ENCODE results near the gene CES1. TPM values are rescaled to one million over a fixed set of nuclear protein-coding genes. Genes with fewer than 3 reads are reported as not detected.
"Not testable (repeated sequence)": the region's sequence is repeated elsewhere in the genome, so short reads cannot be mapped to it uniquely, and the experiment has no call there.

Gene CES1
- total and polyA plus RNA-seq, 10 donors, result 9.1 to 142 (median 27.1) TPM

DNA sequence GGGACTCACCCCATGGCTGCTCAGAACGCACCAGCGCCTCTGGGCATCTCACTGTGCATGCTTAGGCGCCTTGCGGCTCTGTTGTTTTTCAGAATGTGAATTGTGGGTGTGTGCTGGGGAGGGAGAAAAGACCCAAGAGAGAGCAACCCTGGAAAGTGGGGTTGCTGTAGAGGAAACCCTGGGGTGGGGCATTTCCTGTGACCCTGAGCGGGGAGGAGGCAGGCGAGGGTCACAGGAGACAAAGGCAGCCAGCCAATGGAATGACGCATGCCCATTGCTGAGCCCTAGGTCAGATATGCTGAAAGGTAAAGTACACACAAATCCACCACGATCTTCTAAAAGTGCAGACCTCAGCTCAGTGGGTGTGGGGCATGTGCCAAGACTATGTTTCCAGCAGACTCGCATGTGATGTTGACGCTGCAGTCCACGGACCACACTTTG is 39.9 kb downstream of the CES1 start:
- H3K9me3 ChIP-seq; H3K4me1 ChIP-seq; H3K27ac ChIP-seq; H3K27me3 ChIP-seq (replicated peaks in 1 of 7); H3K4me3 ChIP-seq; H3K36me3 ChIP-seq; DNase-seq; intact Hi-C loops (cut with DNase I; ENCODE audit: low total_unique reads): not testable (repeated sequence)
- no CpG with 5 or more reads among the region's 11 CpGs for WGBS, 5 donors

DNA sequence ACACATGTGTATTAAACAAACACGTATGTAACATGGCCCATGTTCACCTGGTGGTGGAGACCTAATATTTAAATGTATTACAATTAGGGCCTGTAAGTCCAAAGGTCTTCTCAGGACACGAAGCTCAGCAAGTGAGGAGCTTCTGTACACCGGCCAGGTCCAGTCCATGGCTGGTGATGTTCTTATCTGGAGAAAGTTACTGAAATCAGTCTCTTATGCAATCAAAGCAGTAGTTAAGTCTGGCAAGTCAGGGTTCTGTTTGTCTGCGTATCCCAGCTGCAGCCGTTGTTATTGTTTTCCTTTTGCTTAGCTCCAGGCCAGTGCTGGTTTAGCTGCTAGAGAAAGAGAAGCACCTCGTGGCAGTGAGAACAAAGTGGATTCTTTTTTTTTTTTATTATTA is 41.4 kb downstream of the CES1 start:
- H3K27me3 ChIP-seq (replicated peaks in 1 of 7), result not testable (repeated sequence)

GRCh38 chr16:55790240-55790639 is 42.7 kb downstream of the CES1 start:
- H3K27ac ChIP-seq; H3K4me3 ChIP-seq; H3K27me3 ChIP-seq (replicated peaks in 1 of 7); H3K9me3 ChIP-seq; DNase-seq; H3K4me1 ChIP-seq; H3K36me3 ChIP-seq; intact Hi-C loops (cut with DNase I; ENCODE audit: low total_unique reads): not testable (repeated sequence)
- WGBS, 5 donors, result 92 to 95% (median 93%) methylated on average over 2 of the region's 7 CpGs; no CpG with 5 or more reads in 2 of the 5 donors

More for the DNA sequence above, 41.4 kb downstream of the CES1 start:
- H3K27ac ChIP-seq; H3K4me1 ChIP-seq; DNase-seq; H3K9me3 ChIP-seq; H3K4me3 ChIP-seq; intact Hi-C loops (cut with DNase I; ENCODE audit: low total_unique reads); H3K36me3 ChIP-seq: not testable (repeated sequence)
- no CpG with 5 or more reads among the region's 6 CpGs for WGBS, 5 donors

DNA sequence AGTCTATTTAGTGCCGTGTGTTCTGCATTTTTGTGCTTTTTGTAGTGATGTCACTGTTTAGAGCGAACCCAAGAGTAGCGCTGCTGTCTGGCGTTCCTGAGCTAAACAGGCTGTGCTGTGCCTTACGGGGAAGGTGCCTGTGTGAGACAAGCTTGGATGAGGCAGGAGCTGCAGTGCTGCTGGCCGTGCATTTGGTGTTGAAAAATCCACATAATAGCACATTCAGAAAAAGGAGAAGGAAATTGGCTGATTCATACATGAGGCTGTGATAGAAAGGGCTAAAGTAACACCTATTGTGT is 50.2 kb downstream of the CES1 start:
- H3K4me1 ChIP-seq; H3K27ac ChIP-seq; H3K27me3 ChIP-seq (replicated peaks in 1 of 7); H3K9me3 ChIP-seq; H3K36me3 ChIP-seq; intact Hi-C loops (cut with DNase I; ENCODE audit: low total_unique reads); H3K4me3 ChIP-seq; DNase-seq: not testable (repeated sequence)
- WGBS, 5 donors, result 40 to 83% (median 78%) methylated on average over 1 to 3 of the region's 6 CpGs

DNA sequence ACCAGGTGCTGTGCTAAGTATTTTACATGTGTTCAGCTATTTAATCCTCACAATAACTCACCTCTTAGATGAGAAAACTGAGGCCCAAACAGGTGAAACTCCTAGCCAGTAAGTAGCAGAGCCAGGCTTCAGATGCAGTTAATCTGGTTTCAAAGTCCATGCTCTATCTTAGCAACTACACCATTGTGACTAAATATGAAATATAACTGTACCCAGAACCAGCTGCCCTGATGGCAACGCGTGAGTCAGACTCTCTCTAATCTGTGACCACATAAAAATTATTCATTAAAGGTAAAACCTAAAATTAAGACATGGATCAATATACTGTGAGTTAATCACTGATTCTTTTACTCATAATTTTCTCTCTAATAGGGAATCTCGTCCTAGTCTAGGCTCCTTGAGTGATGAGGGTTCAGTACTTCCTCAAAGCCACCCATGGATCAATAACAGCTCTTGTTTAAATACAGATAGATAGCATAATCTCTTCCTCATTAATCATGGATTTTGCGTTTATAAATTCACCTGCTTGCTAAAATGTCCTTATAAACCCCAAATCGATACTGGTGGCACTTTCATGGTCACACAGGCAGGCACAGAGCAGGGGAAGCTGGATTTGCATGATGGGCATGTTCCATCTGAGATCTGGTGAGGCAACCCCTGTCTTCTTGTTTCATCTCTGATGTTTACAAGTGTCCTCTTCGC is 50.7 kb downstream of the CES1 start:
- H3K9me3 ChIP-seq; H3K4me1 ChIP-seq; H3K27me3 ChIP-seq (replicated peaks in 1 of 7); H3K4me3 ChIP-seq; H3K27ac ChIP-seq; intact Hi-C loops (cut with DNase I; ENCODE audit: low total_unique reads); H3K36me3 ChIP-seq; DNase-seq: not testable (repeated sequence)
- WGBS, 5 donors, result 70 to 78% (median 76%) methylated on average over 6 of the region's 6 CpGs

GRCh38 chr16:55781456-55781855 is 51.4 kb downstream of the CES1 start:
- H3K4me3 ChIP-seq; H3K27me3 ChIP-seq (replicated peaks in 1 of 7); H3K27ac ChIP-seq; DNase-seq; H3K36me3 ChIP-seq; H3K9me3 ChIP-seq; intact Hi-C loops (cut with DNase I; ENCODE audit: low total_unique reads); H3K4me1 ChIP-seq: not testable (repeated sequence)
- 86 to 91% (median 90%) methylated on average over 8 of the region's 8 CpGs for WGBS, 5 donors

- H3K4me1 ChIP-seq; H3K4me3 ChIP-seq; H3K9me3 ChIP-seq; H3K36me3 ChIP-seq; H3K27me3 ChIP-seq (replicated peaks in 1 of 7); H3K27ac ChIP-seq; DNase-seq; intact Hi-C loops (cut with DNase I; ENCODE audit: low total_unique reads): not testable (repeated sequence)
- WGBS, 5 donors, result 68 to 81% (median 77%) methylated on average over 2 to 4 of the region's 4 CpGs
These were observed 52.8 kb downstream of the CES1 start for GRCh38 chr16:55780095-55780407.

DNA sequence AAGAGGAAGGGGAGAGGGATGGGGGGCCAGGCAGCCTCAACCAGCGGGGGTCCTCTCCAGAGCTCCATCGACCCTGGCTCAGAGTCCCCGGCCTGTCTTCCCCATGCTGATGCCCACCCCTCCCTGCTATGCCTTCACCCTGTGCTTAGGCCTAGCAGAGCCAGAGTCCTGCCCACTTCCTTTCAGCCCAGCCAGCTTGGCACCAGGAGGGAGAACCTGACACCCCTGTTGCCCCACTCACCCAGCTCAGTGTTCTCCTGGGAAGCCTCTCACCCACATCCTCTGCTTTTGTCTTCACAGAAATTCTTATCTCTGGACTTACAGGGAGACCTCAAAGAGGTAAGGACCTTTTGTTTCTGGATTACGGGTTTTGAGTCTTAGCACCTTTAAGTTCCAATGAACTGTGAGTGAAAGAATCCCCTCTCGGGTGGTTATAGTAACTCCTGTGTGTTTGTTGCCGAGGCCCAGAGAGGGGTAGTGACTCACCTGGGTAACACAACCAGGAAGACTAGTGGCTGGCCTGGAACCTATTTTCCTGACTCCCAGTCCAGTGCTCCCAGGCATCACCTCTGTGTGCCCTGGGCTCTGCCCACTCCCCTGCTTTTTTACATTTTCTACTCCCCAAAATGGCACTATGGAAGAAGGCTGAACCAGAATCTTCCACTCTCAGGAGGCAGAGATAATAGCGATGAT is 53.3 kb downstream of the CES1 start:
- Histone ChIP-seq H3K36me3 (no peaks in the 10 kb centered on the region), H3K9me3 (no peaks in the 10 kb centered on the region), H3K4me1 (no peaks in the 10 kb centered on the region), H3K27me3 (replicated peaks in 1 of 7) (peaks cover 0 to 6% (median 0%) of the 10 kb centered on the region in 7 donors), H3K4me3 (no peak overlapping the region), H3K27ac (no peak overlapping the region)
- DNase-seq, result no peak
- TF ChIP-seq, protein P1, sequence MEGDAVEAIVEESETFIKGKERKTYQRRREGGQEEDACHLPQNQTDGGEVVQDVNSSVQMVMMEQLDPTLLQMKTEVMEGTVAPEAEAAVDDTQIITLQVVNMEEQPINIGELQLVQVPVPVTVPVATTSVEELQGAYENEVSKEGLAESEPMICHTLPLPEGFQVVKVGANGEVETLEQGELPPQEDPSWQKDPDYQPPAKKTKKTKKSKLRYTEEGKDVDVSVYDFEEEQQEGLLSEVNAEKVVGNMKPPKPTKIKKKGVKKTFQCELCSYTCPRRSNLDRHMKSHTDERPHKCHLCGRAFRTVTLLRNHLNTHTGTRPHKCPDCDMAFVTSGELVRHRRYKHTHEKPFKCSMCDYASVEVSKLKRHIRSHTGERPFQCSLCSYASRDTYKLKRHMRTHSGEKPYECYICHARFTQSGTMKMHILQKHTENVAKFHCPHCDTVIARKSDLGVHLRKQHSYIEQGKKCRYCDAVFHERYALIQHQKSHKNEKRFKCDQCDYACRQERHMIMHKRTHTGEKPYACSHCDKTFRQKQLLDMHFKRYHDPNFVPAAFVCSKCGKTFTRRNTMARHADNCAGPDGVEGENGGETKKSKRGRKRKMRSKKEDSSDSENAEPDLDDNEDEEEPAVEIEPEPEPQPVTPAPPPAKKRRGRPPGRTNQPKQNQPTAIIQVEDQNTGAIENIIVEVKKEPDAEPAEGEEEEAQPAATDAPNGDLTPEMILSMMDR (IDR thresholded peaks at IDR 0.05 in 8 of 11, conservative IDR thresholded peaks at IDR 0.05 in 3 of 11), result no peak
- no peak for TF ChIP-seq POLR2AphosphoS5 (IDR thresholded peaks at IDR 0.05)
- TF ChIP-seq POLR2A (IDR thresholded peaks at IDR 0.05), result no peak
- intact Hi-C loops (cut with DNase I; ENCODE audit: low total_unique reads), result no loop called here
- WGBS, 5 donors, result 69 to 85% (median 81%) methylated on average over 4 to 7 of the region's 7 CpGs
